ENCODE results near the gene ANO1. TPM values are rescaled to one million over a fixed set of nuclear protein-coding genes. Genes with fewer than 3 reads are reported as not detected.

Gene ANO1
- total and polyA plus RNA-seq, 2 donors (not counting 1 experiment from before 2014, with no cell fraction given): not detected

- intact Hi-C loops (cut with micrococcal nuclease): no loop called here
- H3K4me2 ChIP-seq (replicated peaks; ENCODE audit: low read depth, low read length, poor library complexity, severe bottlenecking): no peak overlapping the region
- ChIA-PET CTCF (no interaction called here), POLR2A (no interaction called here)
- no peak overlapping the region for H2AFZ ChIP-seq (ENCODE audit: insufficient read depth, low read depth, low read length, poor library complexity, severe bottlenecking)
- H3K9me3 ChIP-seq (ENCODE audit: control extremely low read depth in 1 of 3, control insufficient read depth in 2 of 3, insufficient read depth in 1 of 3, low read length in 2 of 3): no peaks in the 10 kb centered on the region
- Mint-ChIP-seq H3K4me3 (no peak overlapping the region), H3K27me3 (peaks cover 26% of the 10 kb centered on the region), H3K9me3 (ENCODE audit: insufficient read depth) (no peaks in the 10 kb centered on the region), H3K4me1 (no peaks in the 10 kb centered on the region), H3K27ac (no peak overlapping the region)
- no peaks in the 10 kb centered on the region for H3K4me1 ChIP-seq (ENCODE audit: control insufficient read depth in 2 of 2, insufficient read depth in 2 of 2, low read length in 2 of 2)
- H3K27ac ChIP-seq (ENCODE audit: low read length in 2 of 2): no peak overlapping the region
- H3K36me3 ChIP-seq (replicated peaks in 1 of 2; ENCODE audit: control extremely low read depth in 1 of 2, control insufficient read depth in 1 of 2, extremely low read depth in 1 of 2, insufficient read depth in 2 of 2, low read length in 1 of 2): no peaks in the 10 kb centered on the region
- no peaks in the 10 kb centered on the region for H4K20me1 ChIP-seq (ENCODE audit: control insufficient read depth, insufficient read depth, low read length, poor library complexity, severe bottlenecking)
- DNase-seq (no peak), ATAC-seq (ENCODE audit: low read depth) (no peak)
- TF ChIP-seq EZH2 (IDR thresholded peaks at IDR 0.05; ENCODE audit: borderline replicate concordance, insufficient read depth, low read depth, low read length, poor library complexity, severe bottlenecking) (no peak), CTCF (IDR thresholded peaks at IDR 0.05) (no peak)
- H3K9ac ChIP-seq (ENCODE audit: low read length): no peak overlapping the region
- H3K27me3 ChIP-seq (replicated peaks in 1 of 4; ENCODE audit: control extremely low read depth in 1 of 4, control insufficient read depth in 3 of 4, insufficient read depth in 4 of 4, low read length in 3 of 4): peaks cover 0 to 10% (median 4%) of the 10 kb centered on the region in 4 experiments
- no peaks in the 10 kb centered on the region for H3K79me2 ChIP-seq (ENCODE audit: control insufficient read depth, insufficient read depth, low read length)
- 79% methylated on average over 5 of the region's 10 CpGs for WGBS (ENCODE audit: insufficient coverage)
- no peak overlapping the region for H3K4me3 ChIP-seq (ENCODE audit: control extremely low read depth in 1 of 5, extremely low read depth in 1 of 5, insufficient read depth in 1 of 5, low read depth in 2 of 5, low read length in 4 of 5)
Measured at GRCh38 chr11:70064008-70064725, 13.9 kb upstream of the ANO1 start.

GRCh38 chr11:70064726-70065317, 13.3 kb upstream of the ANO1 start:
- Mint-ChIP-seq H3K4me1 (no peaks in the 10 kb centered on the region), H3K4me3 (no peak overlapping the region), H3K27ac (no peak overlapping the region), H3K27me3 (peaks cover 32% of the 10 kb centered on the region), H3K9me3 (ENCODE audit: insufficient read depth) (no peaks in the 10 kb centered on the region)
- DNase-seq (no peak), ATAC-seq (ENCODE audit: low read depth) (no peak)
- Histone ChIP-seq H3K4me3 (ENCODE audit: control extremely low read depth in 1 of 5, extremely low read depth in 1 of 5, insufficient read depth in 1 of 5, low read depth in 2 of 5, low read length in 4 of 5) (no peak overlapping the region), H3K27me3 (replicated peaks in 1 of 4; ENCODE audit: control extremely low read depth in 1 of 4, control insufficient read depth in 3 of 4, insufficient read depth in 4 of 4, low read length in 3 of 4) (peaks cover 0 to 11% (median 5%) of the 10 kb centered on the region in 4 experiments), H3K9ac (ENCODE audit: low read length) (no peak overlapping the region), H3K9me3 (ENCODE audit: control extremely low read depth in 1 of 3, control insufficient read depth in 2 of 3, insufficient read depth in 1 of 3, low read length in 2 of 3) (no peaks in the 10 kb centered on the region), H4K20me1 (ENCODE audit: control insufficient read depth, insufficient read depth, low read length, poor library complexity, severe bottlenecking) (no peaks in the 10 kb centered on the region), H3K36me3 (replicated peaks in 1 of 2; ENCODE audit: control extremely low read depth in 1 of 2, control insufficient read depth in 1 of 2, extremely low read depth in 1 of 2, insufficient read depth in 2 of 2, low read length in 1 of 2) (no peaks in the 10 kb centered on the region), H3K4me1 (ENCODE audit: control insufficient read depth in 2 of 2, insufficient read depth in 2 of 2, low read length in 2 of 2) (no peaks in the 10 kb centered on the region), H3K79me2 (ENCODE audit: control insufficient read depth, insufficient read depth, low read length) (no peaks in the 10 kb centered on the region), H3K4me2 (replicated peaks; ENCODE audit: low read depth, low read length, poor library complexity, severe bottlenecking) (no peak overlapping the region), H3K27ac (ENCODE audit: low read length in 2 of 2) (no peak overlapping the region), H2AFZ (ENCODE audit: insufficient read depth, low read depth, low read length, poor library complexity, severe bottlenecking) (no peak overlapping the region)
- 81% methylated on average over 6 of the region's 8 CpGs for WGBS (ENCODE audit: insufficient coverage)
- ChIA-PET POLR2A (no interaction called here), CTCF (no interaction called here)
- intact Hi-C loops (cut with micrococcal nuclease): no loop called here
- TF ChIP-seq CTCF (IDR thresholded peaks at IDR 0.05) (no peak), EZH2 (IDR thresholded peaks at IDR 0.05; ENCODE audit: borderline replicate concordance, insufficient read depth, low read depth, low read length, poor library complexity, severe bottlenecking) (no peak)

Measured in B cell (primary cell).